Activated CD8-positive, alpha-beta memory T cell treated with anti-CD3 and anti-CD28 coated beads, Interleukin-2, amount 50 U/mL, for 48 hours (primary cell): ENCODE measurements around the gene LSM4.
"Not testable (repeated sequence)": the region's sequence is repeated elsewhere in the genome, so short reads cannot be mapped to it uniquely, and the experiment has no call there.

Experiments
- DNase-seq: peaks from one replicate; pipeline ENCODE4 v3.0.0-alpha.2; 2020

The LSM4 gene

DNA sequence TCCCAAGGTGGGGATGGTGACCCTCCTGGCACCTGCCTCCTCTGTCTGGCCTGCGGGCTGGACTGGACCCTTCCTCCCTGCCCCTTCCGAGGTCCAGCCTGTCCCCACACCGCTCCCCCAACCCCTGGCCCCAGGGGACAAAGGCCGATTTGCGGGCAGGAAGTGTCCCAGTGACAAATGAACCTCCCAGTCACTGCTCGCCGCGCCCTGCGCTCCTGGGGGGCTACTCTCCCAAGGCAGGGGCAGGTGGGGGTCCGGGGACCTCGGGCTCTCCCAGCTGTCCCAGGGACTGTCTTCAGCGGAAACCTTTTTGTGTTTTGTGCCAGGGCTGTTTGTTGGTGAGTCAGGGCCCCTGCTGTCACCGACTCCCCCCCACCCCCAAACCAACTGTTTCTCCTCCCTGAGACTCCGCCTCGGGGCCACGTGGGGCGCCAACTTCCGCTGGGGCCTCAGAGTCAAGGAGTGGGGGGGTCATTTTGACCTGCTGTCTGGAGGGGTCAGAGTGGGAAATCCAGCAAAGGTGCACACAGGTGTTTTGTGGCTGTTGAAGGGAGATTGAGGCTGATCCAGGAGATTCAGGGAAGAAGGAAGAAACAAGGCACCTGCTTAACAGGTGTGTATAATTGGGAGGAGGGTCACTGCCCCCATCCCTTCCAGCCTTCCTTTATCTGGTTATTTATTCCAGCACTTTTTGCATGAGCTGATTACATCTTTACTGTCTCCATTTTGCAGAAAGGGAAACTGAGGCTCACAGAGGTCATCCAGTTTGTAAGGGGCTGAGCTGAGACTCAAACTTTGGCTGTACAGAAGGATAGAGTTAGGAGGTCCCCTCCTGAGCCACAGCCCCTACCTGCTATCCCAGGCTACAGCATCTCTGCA, 18.4 kb upstream of the LSM4 start:
- DNase-seq: peak; percentile 84

GRCh38 chr19:18340190-18340989, 17.5 kb upstream of the LSM4 start, which contains the start of gene PGPEP1:
Gene PGPEP1, plus strand, starts transcription at chr19:18340598. Its CDS starts 84 bp downstream, at chr19:18340682.
- peak; percentile 88 for DNase-seq

GRCh38 chr19:18339723-18340122, 16.8 kb upstream of the LSM4 start:
- DNase-seq: no peak

DNA sequence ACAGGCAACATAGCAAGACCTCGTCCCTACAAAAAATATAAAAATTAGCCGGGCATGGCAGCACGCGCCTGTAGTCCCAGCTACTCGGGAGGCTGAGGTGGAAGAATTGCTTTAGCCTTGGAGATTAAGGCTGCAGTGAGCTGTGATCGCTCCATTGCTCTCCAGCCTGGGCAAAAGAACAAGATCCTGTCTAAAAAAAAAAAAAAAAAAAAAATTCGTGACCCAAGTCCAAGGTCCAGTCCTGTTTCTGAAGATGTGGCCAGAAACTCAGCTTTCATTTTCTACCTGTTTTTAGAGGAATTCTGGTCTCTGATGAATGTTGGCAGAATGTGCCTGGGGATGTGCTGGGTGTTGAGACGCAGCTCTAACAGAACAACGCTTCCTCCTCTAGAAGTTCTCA, 15.7 kb upstream of the LSM4 start:
- DNase-seq: no peak

GRCh38 chr19:18336121-18336520, 13.2 kb upstream of the LSM4 start:
- no peak for DNase-seq

DNA sequence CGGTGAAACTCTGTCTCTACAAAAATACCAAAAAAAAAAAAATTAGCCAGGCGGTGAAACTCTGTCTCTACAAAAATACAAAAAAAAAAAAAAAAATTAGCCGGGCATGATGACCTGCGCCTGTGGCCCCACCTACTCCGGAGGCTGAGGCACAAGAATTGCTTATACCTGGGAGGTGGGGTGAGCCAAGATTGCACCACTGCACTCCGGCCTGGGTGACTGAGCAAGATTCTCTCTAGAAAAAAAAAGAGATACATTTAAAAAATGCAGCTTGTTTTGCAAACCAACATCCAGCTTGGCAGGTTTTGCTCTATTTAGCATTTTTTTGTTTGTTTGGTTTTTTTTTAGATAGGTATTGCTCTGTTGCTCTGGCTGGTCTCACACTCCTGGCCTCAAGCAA, 10.8 kb upstream of the LSM4 start:
- DNase-seq: no peak

DNA sequence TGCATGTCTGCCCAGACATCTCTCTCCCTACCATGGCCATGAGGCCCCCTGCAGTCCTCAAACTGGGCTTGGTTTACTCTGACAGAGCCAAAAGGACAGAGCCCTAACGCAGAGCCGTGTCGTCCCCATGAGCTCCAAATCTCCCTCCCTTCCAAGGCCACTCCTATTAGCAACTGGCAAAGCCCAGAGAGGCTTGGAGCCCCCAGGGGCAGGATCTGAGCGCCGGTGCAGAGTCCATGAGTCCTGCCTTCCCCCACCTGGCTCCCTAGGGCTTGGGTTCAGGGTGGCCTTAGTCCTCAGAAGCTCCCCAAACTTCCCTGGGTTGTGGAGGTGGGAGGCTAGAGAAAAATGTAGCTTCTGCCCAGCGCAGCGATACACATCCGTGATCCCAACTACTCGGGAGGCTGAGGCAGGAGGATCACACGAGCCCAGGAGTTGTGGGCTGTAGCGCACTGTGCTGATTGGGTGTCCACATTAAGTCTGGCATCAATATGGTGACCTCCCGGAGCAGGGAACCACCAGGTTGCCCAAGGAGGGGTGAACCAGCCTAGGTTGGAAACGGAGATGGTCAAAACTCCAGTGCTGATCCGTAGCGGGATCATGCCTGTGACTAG, 10.1 kb upstream of the LSM4 start:
- no peak for DNase-seq

- no peak for DNase-seq
These were observed 8.0 kb upstream of the LSM4 start for GRCh38 chr19:18330868-18331267.

DNA sequence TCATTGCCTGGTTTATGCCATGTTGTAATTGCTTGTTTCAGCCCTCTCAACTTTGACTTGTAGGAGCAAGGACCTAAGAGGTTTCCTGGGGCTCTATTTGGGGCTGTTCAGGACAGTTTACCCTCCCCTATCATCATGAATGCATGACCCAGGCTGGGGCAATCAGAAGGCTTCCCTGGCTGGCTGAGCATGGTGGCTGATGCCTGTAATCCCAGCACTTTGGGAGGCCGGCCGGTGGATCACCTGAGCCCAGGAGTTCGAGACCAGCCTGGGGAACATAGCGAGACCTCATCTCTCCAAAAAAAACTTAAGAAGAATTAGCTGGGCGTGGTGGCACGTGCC, 6.1 kb upstream of the LSM4 start:
- no peak for DNase-seq

- peak; percentile 81 for DNase-seq
These were observed 5.6 kb upstream of the LSM4 start for GRCh38 chr19:18328340-18329034.

- DNase-seq: no peak
These were observed 3.9 kb upstream of the LSM4 start for GRCh38 chr19:18326772-18327171.

DNA sequence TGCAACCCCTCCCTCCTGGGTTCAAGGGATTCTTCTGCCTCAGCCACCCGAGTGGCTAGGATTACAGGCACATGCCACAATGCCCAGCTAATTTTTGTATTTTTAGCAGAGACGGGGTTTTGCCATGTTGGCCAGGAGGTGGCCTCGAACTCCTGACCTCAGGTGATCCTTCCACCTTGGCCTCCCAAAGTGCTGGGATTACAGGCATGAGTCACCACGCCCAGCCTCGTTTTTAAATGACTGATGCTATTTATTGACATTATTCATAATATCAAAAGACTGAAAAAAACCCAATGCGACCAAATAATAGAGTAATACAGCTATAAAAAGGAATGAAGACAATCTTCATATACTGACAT, 1.5 kb upstream of the LSM4 start:
- DNase-seq: not testable (repeated sequence)

GRCh38 chr19:18322318-18322758, 538 bp downstream of the LSM4 start:
- peak; percentile 75 for DNase-seq

- no peak for DNase-seq
These were observed 1.2 kb downstream of the LSM4 start for GRCh38 chr19:18321734-18322102.

GRCh38 chr19:18320865-18321733, 1.8 kb downstream of the LSM4 start:
- no peak for DNase-seq

GRCh38 chr19:18319591-18320135, 3.2 kb downstream of the LSM4 start:
- DNase-seq: no peak

GRCh38 chr19:18317961-18318800, 4.7 kb downstream of the LSM4 start:
- DNase-seq: peak; percentile 75

- no peak for DNase-seq
These were observed 9.5 kb downstream of the LSM4 start for GRCh38 chr19:18313398-18313797.

GRCh38 chr19:18312092-18312534, 10.8 kb downstream of the LSM4 start:
- DNase-seq: no peak

- no peak for DNase-seq
These were observed 11.3 kb downstream of the LSM4 start for GRCh38 chr19:18311502-18312091.
